Activated T-cell treated with anti-CD3 and anti-CD28 coated beads, Interleukin-2, amount 50 U/mL, for 1 hour (primary cell): Measurements from ENCODE around the gene THSD7A.

Source experiments
- DNase-seq: peaks from one replicate; pipeline ENCODE4 v3.0.0-alpha.2; 2020

The THSD7A gene

DNA sequence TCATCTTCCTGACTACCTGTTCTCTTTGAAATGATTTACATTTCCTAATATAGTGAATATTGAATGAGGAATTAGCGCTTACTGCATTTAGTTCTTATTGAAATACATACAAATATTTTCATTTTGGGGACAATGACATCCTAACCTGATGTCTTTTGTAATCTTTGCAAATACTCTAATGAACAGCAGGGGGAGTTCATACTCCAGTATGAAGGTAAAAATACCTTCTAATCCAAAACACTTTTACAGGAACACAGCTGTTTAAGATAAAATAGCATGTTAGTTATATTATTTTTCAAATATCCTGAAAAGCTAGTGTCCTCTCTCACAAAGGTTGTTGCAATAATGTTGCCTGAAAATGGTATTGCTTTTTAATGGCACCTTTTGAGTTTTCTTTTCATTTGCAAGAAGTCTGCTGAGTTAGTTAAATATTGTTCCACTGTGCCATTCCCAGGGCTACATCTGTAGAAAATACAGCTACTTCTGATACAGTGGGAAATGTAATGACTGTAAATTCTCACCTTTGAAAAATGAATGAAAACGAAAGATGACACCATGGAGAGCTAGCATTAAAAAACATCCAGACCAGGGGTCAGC lies 458.4 kb downstream of the THSD7A start:
- no peak for DNase-seq

GRCh38 chr7:11369696-11370095 lies 462.3 kb downstream of the THSD7A start:
- DNase-seq: no peak

DNA sequence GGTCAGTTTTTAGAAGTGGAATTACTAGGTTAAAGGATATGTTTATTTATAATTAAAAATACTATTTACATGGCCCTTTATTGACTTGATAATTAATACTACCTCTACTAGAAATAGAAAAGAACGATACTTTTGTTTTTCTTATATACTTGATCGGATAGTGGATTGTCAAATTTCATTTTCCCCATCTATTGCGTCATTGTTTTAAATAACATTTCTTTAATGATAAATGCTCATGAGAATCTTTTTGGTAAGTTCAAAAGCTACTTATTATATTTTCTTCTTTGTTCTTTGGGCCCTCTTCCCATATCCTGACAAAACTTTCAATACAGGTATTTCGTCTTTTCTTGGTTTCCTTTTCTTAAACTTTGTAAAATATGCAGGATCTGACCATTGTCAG lies 465.9 kb downstream of the THSD7A start:
- no peak for DNase-seq

GRCh38 chr7:11358637-11359036 lies 473.4 kb downstream of the THSD7A start:
- no peak for DNase-seq

DNA sequence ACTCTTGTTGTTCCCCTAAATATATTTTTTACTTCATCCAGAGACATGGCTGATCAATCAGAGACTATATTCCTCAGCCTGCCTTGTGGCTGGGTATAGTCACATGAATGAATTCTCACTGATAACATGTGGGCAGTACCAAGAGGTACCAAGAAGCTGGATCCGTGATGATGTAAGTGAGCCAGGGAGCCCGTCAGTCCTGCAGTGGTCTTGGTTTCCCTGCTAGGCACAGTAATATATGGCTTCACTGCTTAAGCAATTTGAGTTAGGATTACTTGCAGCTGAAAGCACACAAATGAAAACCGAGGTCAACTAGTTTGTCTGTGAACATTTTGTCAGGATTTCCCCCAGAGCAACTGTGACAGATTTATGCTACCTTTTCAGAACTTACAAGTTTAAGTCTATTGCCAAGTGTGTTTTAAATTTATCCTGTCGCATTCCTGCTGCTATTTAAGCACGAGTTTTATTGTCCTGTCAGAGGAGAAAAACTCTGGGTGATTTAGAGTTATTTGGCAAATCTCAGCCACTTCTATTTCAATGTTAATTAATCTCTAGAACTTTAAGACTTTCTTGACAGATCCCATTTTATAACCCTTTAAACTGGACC lies 476.5 kb downstream of the THSD7A start:
- no peak for DNase-seq

DNA sequence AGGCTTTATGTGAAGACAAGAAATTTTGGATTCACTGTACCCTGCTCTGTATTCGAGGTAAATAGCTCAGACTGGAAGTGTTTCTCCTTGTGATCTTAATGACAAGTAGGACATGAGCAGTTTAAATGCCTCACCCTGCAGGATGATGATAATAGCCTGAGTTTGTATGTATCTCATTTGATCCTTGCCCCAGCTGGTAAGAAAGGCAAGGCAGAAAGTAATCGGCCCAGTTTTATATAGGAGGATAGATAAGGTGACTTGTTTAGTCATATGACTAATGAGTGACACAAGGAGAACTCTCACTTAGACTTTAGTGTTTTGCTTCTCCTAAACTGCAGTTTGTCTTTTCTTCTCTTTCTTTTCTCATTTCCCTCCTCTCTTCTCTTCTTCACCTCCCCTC lies 485.7 kb downstream of the THSD7A start:
- DNase-seq: no peak

DNA sequence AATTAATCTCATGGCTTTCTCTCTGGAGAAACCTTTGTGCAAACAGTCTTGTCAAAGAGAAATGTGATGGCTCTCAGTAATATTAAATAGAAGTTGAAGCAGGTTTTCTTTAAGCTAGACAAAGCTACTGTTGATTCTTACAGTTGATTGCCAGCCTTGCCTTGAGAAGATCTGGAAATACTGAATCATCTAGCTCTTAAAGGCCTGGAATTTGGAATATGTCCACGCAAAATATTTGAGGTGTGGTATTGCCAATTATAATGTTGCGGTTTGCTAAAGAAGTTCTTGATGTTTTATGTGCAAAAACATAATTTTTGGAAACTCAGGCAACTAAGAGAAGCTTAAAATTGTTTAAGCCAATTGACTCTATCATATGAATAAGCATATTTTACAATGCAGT lies 486.4 kb downstream of the THSD7A start:
- DNase-seq: no peak

GRCh38 chr7:11343818-11344413 lies 488.1 kb downstream of the THSD7A start:
- DNase-seq: no peak

DNA sequence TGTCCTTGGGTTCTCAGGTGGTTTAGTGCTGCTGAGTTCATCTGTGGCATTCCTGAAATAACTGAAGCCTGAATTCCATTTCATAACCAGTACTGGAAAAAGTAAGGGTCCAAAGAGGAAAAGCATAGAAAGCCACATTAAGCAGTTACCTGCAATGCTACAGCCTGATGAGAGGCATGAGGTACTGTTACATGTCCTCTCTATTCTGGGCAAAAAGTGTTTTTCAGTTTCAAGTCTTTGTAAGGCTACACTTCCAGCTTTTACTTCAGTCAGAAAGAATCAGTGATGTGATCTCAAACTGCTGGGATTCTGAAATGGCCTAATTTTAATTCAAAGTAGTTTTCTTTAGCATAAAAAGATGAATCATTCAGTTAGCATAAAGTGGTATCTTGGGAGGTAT lies 488.9 kb downstream of the THSD7A start:
- no peak for DNase-seq

- no peak for DNase-seq
These were observed 490.6 kb downstream of the THSD7A start for GRCh38 chr7:11341285-11341944.

DNA sequence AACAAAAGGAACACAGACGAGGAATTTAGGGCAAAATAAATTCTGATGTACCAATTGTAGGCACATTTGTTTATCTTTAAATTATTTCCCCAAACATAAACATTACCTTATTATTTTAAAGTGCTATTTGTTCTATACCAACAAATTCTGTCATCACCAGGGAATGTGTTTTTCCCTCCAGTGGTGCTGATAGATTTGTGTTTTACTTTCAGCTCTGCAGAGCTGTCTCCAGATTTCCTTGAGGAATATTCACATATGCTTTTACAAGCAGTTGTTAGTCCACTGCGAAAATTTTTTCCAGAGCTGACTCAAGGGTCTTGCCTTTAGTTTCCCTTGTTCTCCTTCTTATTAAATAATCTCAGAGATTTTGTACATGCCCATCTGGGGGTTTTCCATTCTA lies 495.6 kb downstream of the THSD7A start:
- DNase-seq: no peak

DNA sequence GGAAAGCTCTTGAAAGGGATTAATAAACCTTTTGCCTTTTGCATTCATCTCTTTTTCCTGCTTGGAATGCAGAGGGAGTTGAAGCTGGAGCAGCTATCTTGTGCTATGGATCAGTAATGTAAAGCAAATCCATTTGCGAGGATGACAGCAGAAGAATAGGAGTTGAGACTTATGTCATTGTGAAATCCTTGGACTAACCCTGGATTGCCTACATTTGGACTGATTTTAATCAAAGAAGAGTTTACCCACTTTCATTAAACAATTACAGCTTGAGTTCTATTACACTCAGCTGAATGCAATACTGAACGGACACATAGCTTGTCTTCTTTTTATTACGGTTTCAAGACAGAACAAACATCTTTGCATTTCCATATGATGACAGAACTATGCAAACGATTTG lies 496.1 kb downstream of the THSD7A start:
- no peak for DNase-seq

- no peak for DNase-seq
These were observed 499.2 kb downstream of the THSD7A start for GRCh38 chr7:11332865-11333228.

- no peak for DNase-seq
These were observed 499.7 kb downstream of the THSD7A start for GRCh38 chr7:11332186-11332864.

- no peak for DNase-seq
These were observed 500.6 kb downstream of the THSD7A start for GRCh38 chr7:11331128-11332102.

DNA sequence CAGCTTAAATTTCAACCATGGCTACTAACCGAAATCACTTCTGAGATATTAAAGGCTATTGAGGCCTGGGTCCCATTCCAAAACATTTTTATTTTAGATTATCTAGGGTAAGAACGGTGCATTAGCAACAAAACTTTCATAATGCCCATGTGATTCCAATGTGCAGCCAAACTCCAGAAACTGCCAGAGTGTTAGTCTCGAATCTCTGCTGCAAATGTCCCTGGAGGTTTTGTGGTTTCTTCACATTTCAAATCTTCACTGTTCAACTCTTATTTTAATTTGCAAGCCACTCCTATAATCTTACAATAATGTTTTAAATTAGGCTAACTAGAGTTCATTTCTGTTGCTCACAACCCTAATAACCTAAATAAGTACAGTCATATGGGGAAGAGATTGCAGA lies 501.3 kb downstream of the THSD7A start:
- DNase-seq: no peak

DNA sequence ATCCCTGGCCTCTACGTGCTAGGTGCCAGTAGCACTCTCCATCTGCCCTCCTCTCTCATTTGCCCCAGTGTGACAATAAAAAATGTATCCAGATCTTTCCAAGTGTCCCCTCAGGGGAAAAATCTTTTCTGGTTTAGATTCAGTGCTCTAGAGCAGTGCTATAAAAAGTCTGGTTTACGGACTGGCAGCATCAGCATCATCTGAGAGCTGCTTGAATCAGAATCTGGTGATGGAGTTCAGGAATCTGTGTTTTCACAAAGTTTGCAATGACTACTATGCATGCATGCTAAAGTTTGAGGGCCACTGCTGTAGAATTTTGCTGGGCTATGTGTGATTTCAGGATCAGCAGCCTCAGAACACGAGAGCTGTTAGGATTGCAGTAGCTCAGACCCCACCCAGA lies 501.8 kb downstream of the THSD7A start:
- DNase-seq: no peak

- DNase-seq: no peak
These were observed 502.4 kb downstream of the THSD7A start for GRCh38 chr7:11329626-11330025.

GRCh38 chr7:11328309-11328708 lies 503.7 kb downstream of the THSD7A start:
- DNase-seq: no peak

DNA sequence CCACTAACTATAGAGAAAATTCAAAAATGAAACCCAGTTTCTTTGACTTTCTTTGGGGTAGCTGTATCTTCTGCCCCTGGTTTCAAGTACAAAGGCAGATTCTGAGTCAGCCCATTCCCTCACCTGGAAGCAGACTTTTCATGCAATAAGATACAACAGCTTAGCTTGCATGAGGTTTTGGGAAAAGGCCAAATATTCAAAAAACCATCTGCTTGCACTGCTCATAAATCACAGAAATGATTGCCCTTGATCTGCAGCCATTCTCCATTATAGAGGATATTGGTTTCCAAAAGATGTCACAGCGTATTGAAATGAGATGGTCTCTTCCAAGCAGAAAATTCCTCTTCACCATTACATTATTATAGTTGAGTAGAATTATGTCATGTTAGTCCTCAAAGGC lies 504.4 kb downstream of the THSD7A start:
- no peak for DNase-seq
